ENCODE data around the gene THBS3.

DNA sequence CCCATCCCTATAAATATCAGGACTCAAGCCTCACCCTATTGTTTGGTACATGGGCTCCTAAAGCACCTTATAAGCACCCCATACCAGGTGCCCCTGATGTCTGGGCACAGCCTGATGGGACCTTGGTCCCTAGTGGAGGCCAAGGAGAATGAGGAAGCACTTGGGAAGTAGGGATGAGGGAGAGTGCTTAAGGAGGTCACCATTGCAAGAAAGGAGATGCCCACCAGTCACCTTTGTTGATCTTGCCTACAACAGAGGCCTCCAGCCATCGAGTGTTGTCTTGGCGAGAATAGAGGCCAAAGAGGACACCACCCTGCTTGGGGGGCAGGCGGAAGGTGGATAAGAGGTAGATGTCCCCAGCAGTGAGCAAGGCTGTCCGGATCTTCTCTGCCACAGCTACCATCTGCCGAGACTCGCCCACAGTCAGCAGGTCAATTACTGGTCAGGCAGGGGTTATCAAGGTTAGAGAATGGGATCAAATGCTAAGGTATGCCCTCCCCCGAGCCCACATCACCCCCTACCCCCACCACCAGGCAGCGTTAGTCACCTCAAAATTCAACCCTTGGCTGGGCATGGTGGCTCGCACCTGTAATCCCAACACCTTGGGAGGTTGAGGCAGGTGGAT lies 1.6 kb downstream of the THBS3 start:
- TF ChIP-seq CTCF (IDR thresholded peaks at IDR 0.05; ENCODE audit: poor library complexity, severe bottlenecking), result no peak
- no peak for TF ChIP-seq SMC3 (conservative IDR thresholded peaks at IDR 0.05; ENCODE audit: poor library complexity)
- no peak for TF ChIP-seq MXI1 (conservative IDR thresholded peaks at IDR 0.05; ENCODE audit: poor library complexity, severe bottlenecking)
- no peak for TF ChIP-seq RAD21 (conservative IDR thresholded peaks at IDR 0.05)
- TF ChIP-seq POLR2AphosphoS5 (IDR thresholded peaks at IDR 0.05), result no peak

Data from neural cell (in vitro differentiated cells).